Measurements from ENCODE around the gene KANK4.

Gene KANK4

GRCh38 chr1:62307895-62308492 lies 11.2 kb downstream of the KANK4 start:
- intact Hi-C loops (cut with DNase I) = no loop called here

GRCh38 chr1:62307446-62307845 lies 11.8 kb downstream of the KANK4 start:
- no peak for DNase-seq
- intact Hi-C loops (cut with DNase I) = no loop called here

More at GRCh38 chr1:62307895-62308492, 11.2 kb downstream of the KANK4 start:
- no peak for DNase-seq

- DNase-seq = no peak
- intact Hi-C loops (cut with DNase I) = no loop called here
Observed at GRCh38 chr1:62306065-62306464, 13.2 kb downstream of the KANK4 start.

GRCh38 chr1:62304975-62305374 lies 14.3 kb downstream of the KANK4 start:
- no peak for DNase-seq
- intact Hi-C loops (cut with DNase I) = no loop called here

- intact Hi-C loops (cut with DNase I) = no loop called here
- DNase-seq = no peak
Observed at GRCh38 chr1:62304515-62304914, 14.7 kb downstream of the KANK4 start.

GRCh38 chr1:62301726-62302390 lies 17.4 kb downstream of the KANK4 start:
- intact Hi-C loops (cut with DNase I) = no loop called here
- no peak for DNase-seq

- peak in 6 of 10 donors; percentile 33 to 95 (median 56) for DNase-seq
- intact Hi-C loops (cut with DNase I) = loop anchor here (10.0 kb wide), 1 partner anchor 105 kb away; no protein-coding TSS in a partner anchor
Observed at GRCh38 chr1:62299426-62300200, 19.6 kb downstream of the KANK4 start.

GRCh38 chr1:62295921-62296491 lies 23.2 kb downstream of the KANK4 start:
- intact Hi-C loops (cut with DNase I) = loop anchor here (10.0 kb wide), 1 partner anchor 109 kb away; no protein-coding TSS in a partner anchor

GRCh38 chr1:62294261-62294660 lies 25.0 kb downstream of the KANK4 start:
- peak in 9 of 10 donors; percentile 28 to 93 (median 40) for DNase-seq
- intact Hi-C loops (cut with DNase I) = loop anchor here (10.0 kb wide), 1 partner anchor 111 kb away; no protein-coding TSS in a partner anchor

More at GRCh38 chr1:62295921-62296491, 23.2 kb downstream of the KANK4 start:
- DNase-seq = peak in 4 of 10 donors; percentile 27 to 89 (median 60)

GRCh38 chr1:62288662-62289061 lies 30.6 kb downstream of the KANK4 start:
- no peak for DNase-seq
- intact Hi-C loops (cut with DNase I) = no loop called here

- no peak for DNase-seq
- intact Hi-C loops (cut with DNase I) = no loop called here
Observed at GRCh38 chr1:62288224-62288623, 31.0 kb downstream of the KANK4 start.

- intact Hi-C loops (cut with DNase I) = no loop called here
- DNase-seq = no peak
Observed at GRCh38 chr1:62286786-62287224, 32.4 kb downstream of the KANK4 start.

- peak in 3 of 10 donors; percentile 21 to 88 (median 25) for DNase-seq
- intact Hi-C loops (cut with DNase I) = no loop called here
Observed at GRCh38 chr1:62285984-62286785, 33.0 kb downstream of the KANK4 start.

GRCh38 chr1:62285440-62285839 lies 33.8 kb downstream of the KANK4 start:
- intact Hi-C loops (cut with DNase I) = no loop called here

GRCh38 chr1:62283986-62284385 lies 35.2 kb downstream of the KANK4 start:
- DNase-seq = no peak
- intact Hi-C loops (cut with DNase I) = no loop called here

More at GRCh38 chr1:62285440-62285839, 33.8 kb downstream of the KANK4 start:
- DNase-seq = no peak

GRCh38 chr1:62282909-62283755 lies 36.1 kb downstream of the KANK4 start:
- no peak for DNase-seq

GRCh38 chr1:62281922-62282555 lies 37.2 kb downstream of the KANK4 start:
- intact Hi-C loops (cut with DNase I) = no loop called here
- DNase-seq = no peak

More at GRCh38 chr1:62282909-62283755, 36.1 kb downstream of the KANK4 start:
- intact Hi-C loops (cut with DNase I) = no loop called here

- no peak for DNase-seq
- intact Hi-C loops (cut with DNase I) = no loop called here
Observed at GRCh38 chr1:62280960-62281465, 38.2 kb downstream of the KANK4 start.

All from posterior cingulate gyrus (tissue), 11 donors.